GM21529 (cell line): ENCODE results near the gene RASGRF2.

ENCODE experiments used
- ATAC-seq: cut with Tn5 transposase; IDR thresholded peaks from one replicate; pipeline ENCODE4 v1.9.1; 2021; ENCODE audit not compliant: unreplicated experiment

RASGRF2 gene

DNA sequence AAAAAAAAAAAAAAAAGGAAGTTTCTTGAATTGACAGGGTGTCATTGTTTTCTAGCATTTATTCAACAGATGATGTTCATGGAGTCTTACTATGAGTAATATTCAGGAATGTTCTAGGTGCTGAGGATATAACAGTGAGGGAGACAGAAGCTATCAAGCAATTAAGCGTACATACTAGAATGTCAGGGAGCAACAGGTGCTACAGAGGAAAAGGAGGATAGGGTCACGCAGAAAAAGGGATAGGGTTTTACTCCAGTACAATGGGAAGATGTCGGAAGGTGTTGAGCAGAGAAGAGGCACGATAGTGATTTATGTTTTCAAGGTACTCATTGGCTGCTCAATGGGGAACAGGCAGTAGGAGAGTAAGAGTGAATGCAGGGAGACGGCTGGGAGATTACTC is 6.6 kb upstream of the RASGRF2 start:
- no peak for ATAC-seq

DNA sequence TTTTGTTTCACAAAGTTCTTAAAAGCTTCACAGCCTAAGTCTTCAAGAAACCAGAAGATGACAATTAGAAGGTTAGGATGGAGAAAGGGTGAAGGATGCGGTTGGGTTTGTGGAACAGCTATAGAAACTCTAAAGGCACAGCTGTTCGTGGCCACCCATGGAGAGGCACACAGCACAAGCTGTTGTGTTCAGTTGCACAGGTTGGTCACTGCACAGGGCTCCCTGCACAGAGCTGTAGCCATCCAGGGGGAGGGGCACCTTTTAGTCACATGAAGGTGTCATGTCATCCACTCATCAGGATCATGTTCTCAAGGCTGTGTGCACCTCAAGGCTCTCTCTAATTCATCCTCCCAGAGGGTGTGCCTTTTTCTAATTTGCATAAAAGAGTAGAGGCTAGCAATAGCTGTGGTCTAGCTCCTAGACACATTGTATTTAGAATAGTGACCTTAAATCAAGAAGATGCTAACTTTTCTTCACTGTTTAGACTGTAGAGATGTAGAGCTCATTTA is 5.0 kb upstream of the RASGRF2 start:
- no peak for ATAC-seq

DNA sequence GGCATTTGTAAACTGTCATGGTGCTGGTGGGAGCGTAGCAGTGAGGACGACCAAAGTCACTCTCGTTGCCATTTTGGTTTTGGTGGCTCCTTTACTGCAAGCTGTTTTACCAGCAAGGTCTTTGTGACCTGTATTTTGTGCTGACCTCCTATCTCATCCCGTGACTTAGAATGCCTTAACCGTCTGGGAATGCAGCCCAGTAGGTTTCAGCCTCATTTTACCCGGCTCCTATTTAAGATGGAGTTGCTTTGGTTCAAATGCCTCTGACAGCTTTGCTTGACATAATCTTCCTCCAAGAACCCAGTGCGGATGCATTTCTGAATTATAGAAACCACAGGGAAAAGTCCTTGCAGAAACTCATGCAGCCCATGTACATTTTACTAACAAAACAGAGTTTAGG is 3.9 kb upstream of the RASGRF2 start:
- ATAC-seq: no peak

DNA sequence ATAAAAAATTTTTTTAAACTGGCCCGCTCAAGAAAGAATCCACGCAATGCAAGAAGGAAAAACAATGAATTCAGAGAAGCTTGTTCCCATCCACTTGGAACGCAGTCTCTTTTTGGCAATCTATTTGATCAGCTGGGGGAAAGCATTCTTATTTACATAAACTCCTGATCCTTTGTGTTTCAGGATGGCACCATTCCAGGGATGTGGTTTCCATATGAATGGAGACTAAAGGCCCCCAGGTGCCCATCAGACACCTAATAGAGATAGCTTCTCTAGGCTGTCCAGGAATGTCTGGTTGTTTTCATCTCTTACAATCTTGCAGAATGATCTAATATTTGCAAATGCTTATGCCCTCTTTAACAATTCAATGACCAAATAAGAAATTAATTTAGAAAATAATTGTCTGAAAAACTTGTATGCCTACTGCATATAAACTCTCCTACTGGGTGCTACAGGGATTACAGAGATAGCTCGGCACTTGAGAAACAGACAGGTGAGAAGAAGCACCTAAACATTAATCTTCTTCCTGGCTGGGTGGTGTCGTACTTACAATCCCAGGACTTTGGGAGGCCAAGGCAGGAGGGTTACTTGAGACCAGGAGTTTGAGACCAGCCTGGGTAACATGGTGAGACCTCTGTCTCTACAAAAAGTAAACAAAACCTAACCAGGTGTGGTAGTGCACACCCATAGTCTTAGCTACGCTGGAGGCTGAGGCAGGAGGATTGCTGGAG is 3.0 kb upstream of the RASGRF2 start:
- ATAC-seq: no peak

DNA sequence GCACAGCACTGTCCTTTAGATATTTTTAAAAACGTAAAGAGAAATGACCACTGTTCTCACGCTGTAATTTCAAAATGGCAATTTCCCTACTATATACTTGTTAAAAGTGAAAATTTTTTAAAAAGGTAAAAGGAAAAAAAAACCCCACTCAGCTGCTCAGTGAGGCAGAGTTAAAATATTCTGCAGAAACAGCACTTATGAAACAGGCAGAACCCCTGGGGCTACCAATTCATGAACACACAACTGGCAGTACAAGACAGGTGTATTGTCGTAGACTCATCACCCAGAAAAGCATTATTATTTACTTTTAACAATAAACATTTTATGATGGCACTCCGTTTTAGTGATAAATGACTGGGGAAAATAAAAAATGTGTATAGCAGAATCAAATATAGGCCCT is 1.5 kb upstream of the RASGRF2 start:
- ATAC-seq: no peak

DNA sequence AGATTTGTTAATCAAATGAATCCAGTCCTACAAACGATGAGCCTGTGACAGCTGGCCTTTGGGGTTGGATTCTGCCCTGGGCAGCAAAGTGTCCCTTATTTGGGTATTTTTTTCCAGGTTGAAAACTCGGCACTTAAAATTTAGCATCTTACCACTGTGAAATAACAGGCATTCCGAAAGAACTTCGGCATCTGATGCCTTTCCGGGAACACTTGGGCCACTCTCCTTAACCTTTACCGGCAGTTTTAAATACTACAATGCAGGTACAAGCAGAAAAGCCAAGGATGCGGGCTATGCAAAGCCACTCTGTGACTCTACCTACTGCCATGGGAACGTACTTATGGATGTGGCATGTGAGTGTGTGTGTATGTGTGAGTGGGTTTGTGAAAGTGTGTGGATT is 1.0 kb upstream of the RASGRF2 start:
- ATAC-seq: no peak

DNA sequence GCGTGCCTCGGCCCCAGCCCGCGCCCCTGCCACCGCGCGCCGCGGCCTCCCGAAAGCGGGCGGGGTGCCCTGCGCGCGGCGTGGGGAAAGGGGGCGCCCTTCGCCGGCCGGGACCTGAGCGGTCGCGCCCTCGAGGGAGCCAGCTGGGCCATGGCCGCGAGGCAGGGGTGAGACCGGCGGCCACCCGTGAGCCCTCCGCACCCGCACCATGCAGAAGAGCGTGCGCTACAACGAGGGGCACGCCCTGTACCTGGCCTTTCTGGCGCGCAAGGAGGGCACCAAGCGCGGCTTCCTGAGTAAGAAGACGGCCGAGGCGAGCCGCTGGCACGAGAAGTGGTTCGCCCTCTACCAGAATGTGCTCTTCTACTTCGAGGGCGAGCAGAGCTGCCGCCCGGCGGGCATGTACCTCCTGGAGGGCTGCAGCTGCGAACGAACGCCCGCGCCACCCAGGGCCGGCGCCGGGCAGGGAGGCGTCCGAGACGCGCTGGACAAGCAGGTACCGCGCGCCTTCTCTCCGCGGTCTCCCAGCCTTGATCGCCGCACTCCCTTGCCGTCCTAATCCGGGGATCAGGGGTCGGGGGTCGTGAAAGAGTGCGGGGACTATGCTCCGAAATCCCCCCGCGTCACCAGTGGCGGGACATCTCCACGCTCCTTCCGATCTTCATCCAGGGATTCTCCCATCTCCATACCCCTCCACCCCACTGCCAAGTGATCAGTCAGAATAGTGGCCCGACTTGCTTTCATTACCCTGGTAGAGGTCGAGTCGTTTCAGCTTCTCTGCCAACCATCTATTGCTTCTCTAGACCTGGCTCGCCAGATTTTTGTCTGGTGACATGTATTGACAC is 590 bp downstream of the RASGRF2 start:
- ATAC-seq: no peak

DNA sequence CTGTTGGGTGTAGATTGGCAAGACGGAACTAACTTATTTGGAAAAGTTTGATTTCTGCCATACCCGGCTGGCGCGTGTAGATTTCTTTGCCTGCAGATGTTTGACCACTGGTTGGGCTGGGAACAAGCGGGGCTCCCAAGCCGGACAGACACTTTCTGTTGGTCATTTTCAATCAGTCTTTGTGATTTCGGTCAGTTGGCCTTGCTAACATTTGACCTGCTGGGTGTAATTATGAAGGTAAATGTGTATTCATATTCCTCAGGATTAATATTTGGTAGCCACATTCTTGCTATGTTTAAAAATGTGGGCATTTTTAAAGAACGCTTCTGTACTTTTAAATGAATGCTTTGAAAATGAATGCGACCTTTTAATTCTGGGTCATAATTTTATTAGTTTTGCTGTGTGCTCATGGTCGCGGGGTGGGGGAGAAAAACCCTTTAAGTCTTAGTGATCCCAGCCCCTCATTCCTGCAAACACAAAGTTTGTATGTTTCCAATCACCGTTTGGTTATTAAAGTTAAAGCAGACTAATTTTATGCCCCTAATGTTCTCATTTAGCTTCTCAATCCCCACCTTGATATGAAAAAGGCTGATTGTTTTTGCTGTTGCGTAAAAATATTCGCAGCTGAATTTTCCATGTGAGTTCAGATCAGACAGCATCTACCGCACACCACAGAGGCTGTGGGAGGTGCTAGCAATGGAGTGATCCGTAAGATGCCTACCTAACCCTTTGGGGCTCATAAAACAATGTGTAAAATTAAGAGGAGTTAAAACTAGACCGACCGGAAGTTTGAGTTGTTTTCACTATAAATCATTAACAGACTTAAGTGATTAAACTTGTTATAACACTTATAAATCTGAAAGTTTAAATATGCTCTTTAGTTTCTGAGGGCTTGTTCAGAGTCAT is 1.5 kb downstream of the RASGRF2 start:
- ATAC-seq: no peak

DNA sequence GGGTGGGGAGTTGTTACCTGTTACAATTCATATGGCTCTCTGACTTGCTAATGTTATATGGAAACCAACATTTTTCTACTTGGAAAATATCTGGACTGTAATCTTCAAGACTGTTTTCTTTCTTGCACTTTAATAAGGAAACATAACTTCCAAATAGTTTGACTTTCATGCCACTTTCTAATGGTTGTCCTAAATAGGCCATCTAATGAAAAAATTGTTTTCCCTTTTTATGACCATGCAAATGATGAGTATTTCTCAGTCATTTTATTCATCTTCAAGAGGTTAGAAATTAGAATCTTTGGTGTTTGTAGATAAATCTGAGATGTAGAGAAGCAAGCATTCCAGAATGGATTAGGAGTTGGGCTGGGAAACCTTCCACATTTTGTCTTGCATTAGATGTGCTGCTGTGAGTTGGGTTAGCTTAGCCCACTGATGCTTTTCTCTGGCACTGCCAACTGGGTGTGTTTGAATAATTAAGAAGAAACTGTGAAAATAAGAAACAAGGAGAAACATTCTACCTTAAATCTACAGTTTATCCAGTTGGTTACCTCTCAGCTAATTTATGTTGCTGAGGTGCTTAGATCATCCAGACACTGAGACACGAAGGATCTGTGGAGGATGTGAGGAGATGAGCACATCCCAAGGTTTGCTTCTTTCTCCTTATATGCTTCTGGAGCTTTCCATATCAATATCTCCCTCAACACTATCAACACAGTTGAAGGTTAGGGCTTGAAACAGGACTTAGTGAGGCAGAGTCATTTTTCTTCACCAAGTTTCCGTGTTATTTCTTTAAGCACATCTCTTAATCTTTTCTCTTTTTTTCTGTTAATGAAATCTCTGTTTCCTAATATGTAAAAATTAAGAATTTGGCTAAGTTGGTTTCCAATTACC is 2.7 kb downstream of the RASGRF2 start:
- ATAC-seq: no peak

DNA sequence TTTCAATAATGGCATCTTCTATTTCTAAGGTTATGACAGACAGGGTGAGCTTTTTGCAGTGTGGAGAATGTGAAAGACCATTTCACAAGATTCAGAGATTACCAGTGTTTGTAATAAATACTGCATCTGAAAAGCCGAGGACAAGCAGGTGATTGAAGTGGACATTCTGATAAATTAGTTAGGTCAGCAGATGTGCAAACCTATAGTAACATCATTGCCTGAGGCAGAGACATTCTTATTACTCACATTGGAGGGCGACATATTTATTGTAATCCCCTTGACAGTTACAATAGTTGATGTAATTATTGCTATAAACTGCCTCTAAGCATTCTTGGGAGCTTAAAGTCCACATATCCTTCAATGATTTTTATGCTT is 3.3 kb downstream of the RASGRF2 start:
- no peak for ATAC-seq

DNA sequence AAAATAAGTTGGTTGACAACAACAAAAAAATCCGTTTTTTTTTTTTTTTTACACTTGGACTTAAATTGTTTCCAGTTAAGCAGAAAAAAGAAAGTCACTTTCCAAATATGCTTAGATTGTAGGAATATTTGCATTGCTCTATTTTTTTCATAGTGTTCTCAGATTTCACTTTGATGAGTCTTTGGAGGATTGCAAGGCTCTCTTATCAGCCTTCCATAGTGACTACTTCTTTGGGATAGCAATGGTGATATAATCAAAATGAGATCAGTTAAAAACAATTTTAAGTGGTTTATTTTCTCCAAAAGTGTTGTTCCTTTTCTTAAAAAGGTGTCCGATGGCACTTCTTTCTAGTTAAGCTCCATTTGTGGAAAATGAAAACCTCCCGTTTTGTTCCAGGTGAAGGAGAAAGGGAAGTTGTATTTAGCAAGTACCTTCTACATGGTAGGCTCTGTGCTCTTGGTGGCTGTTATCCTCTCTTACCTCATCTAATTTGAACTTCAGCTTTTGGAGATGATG is 3.9 kb downstream of the RASGRF2 start:
- ATAC-seq: no peak

DNA sequence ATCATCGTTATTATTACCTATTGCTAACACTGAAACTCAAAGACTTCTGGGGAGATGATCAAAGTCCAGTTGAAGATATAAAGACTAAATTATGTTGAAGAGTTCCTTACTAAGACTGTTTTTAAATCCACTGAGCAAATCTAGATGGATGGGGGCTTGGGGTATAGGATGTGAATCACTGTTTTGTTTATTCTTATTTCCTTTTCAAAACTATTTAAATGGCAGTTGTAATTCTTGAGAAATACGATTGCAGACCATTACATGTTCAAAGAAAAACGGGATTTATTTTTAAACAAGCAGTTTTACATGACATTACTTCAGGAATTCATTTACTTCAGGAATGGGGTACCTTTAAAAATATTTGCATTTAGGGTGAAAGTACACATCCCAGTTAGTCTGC is 4.3 kb downstream of the RASGRF2 start:
- ATAC-seq: no peak

DNA sequence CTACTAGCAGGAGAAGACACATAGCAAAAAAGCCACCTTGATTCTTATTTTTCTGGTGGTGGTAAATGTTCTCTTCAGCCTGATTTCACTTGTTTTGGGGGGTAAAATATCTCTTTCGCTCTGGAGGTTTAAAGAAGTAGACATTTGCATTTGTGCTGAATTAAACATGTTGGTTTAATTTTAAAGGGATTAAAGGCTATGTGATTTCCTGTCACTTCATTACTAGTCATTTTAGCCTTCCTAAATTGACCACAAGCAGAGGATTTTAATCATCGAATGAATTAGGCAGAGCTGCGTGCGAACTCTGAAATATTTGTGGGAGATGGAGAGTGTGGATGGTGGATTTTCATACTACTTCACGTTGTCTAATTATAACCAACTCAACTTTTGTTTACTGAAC is 4.8 kb downstream of the RASGRF2 start:
- ATAC-seq: no peak

DNA sequence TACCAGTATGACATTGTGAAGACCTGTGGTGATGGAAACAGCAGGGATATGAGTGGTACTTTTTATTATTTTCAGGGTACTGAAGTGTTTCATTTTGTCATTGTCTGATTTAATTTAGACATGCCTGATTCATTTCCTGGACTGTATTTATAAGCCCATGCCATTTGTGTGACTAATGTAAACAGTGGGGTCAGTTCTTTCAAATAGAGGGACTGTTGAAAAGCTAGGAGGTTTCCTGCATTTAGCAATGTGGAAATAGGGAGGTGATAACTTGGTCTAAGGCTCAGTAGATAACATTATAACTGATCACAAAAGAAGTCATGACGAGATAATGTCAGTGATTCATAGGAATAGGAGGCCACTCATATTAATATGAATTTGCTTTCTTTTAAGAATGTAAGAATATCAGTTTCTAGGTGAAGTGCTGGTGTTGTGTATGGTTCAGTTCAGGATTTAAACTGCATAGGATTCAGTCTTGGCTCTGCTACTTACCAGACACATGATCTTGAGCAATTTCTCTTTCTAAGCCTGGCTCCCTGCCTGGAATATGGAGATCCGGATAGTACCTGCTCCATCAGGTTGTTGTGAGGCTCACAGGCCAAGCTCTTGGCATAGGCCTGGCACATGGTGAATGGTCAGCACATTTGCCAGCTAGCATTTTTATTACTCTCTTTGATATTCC is 7.5 kb downstream of the RASGRF2 start:
- no peak for ATAC-seq

DNA sequence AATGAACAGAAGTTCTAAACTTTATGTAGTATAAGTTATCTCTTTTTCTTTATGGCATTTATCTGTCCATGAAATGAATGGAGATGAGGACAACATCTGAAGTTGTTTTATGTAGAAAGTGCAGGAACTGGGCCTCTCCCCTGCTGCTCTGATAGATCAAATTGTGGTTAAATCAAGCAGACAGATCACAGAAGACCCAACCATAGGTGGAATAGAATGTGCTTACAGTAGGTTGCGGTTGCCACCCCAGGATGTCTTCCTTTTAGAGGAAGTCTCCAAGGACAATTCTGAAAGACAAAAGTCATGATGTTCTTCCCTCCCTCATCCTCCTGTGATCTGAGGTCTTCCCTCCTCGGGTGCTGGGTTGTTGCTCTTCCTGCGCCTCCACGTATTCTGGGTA is 12.9 kb downstream of the RASGRF2 start:
- no peak for ATAC-seq

DNA sequence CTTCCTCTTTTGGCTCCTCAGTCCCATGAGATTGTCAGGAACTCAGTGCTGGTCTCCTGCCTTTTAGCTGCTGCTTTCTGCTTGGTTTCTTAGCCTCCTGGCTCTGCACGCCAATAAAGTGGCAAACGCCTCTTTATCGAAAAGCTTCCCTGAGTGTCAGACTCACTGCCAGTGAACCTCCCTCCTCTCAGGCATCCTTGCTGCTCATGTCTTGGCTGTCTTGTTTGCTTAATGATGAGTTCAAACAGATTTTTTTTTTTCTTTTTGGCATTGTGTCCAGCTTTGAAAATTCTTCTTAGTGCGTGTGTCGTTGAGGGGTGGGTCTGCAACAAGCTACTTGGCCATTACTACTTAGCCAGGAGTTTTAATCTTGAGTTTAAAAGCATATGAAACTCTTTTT is 14.9 kb downstream of the RASGRF2 start:
- no peak for ATAC-seq

DNA sequence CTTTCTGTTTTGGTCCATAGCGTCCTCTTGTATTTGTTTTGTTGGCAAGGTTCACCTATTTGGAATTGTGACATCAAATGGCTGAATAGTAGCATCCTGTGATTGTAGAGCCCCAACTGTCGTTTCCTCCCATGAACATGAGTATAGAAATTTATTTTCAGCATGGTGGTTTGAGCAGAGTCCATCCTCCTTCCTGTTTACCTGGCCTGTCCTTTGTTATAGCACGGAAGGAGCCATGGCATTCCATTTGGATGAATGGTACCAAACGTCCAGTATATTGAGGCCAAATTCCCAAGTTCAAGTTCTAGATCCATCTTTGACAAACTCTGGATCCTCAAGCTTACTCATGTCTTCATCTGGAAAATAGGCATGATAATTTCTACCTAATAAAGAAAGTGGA is 16.8 kb downstream of the RASGRF2 start:
- no peak for ATAC-seq

DNA sequence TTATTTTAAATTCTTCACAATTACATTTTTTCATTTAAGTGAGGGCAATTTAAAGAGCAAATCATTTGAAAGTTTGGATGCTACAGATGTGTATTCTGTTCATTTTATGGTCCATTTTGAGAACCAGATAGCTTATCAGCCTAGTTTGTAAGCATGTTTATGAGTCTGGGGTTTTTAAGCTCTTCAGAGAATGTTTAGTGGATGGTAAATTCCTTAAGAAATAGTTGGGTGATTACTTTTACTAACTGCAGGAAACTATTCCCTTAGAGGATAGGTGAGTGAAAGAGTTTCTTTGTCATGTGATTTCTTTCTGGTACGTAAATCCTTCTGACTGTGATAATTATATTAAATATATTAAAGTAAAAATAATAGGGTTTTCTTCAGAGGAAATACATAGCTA is 17.6 kb downstream of the RASGRF2 start:
- ATAC-seq: no peak

DNA sequence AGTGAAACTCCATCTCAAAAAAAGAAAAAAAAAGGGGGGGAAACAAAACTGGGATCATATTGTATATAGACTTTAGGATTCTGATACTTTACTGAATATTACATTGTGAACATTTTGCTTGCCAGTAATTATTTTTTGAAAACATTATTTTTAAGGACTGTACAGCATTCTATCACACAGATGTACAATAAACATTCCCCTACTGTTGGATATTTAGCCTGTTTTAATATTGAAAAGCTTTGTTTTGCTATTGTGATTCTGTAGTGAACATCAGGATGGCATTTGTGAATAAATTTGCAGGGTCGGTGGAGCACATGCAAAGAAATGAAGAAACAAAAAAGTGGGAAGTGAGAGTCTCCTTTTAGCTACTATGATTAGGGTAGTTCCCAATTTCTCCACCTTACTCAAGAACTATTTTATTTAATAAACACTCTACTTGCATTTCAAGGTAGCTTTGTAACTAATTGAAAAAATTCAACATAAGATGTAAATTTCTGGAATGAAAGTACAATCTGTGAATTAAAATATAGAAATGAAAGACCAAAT is 18.7 kb downstream of the RASGRF2 start:
- no peak for ATAC-seq
